H9 (cell line): ENCODE results near the gene KIF1A. TPM values are rescaled to one million over a fixed set of nuclear protein-coding genes. Genes with fewer than 3 reads are reported as not detected.

Source experiments
- DNase-seq: peaks from one replicate; pipeline ENCODE4 v3.0.0-alpha.2; 2017
- H2AFZ ChIP-seq: one replicate; pipeline ENCODE4 v1.6.1; 2013; ENCODE audit warnings: mild to moderate bottlenecking, low read length, control low read depth, moderate library complexity
- H2AK5ac ChIP-seq: 2 replicates; pipeline ENCODE4 v1.6.1; 2013; ENCODE audit warnings: low read length, control low read depth, mixed read lengths; ENCODE audit not compliant: insufficient read length
- H2BK120ac ChIP-seq: one replicate; pipeline ENCODE4 v1.6.1; 2013; ENCODE audit warnings: low read depth, mild to moderate bottlenecking, low read length, control low read depth, inconsistent platforms; ENCODE audit not compliant: poor library complexity, severe bottlenecking
- H2BK12ac ChIP-seq: 2 replicates; pipeline ENCODE4 v1.6.1; 2013; ENCODE audit warnings: low read length, control low read depth, mixed read lengths, low read depth; ENCODE audit not compliant: insufficient read length
- H2BK15ac ChIP-seq: 2 replicates; pipeline ENCODE4 v1.6.1; 2013; ENCODE audit warnings: low read depth, low read length, control low read depth
- H2BK20ac ChIP-seq: one replicate; pipeline ENCODE4 v1.6.1; 2013; ENCODE audit warnings: low read depth, mild to moderate bottlenecking, low read length, control low read depth, inconsistent platforms; ENCODE audit not compliant: poor library complexity, severe bottlenecking
- H2BK5ac ChIP-seq: 2 replicates; pipeline ENCODE4 v1.6.1; 2013; ENCODE audit warnings: low read length, control low read depth, mixed read lengths; ENCODE audit not compliant: insufficient read length
- H3K14ac ChIP-seq: 2 replicates; pipeline ENCODE4 v1.6.1; 2013; ENCODE audit warnings: low read length, control low read depth; ENCODE audit not compliant: insufficient read depth
- H3K18ac ChIP-seq: 2 replicates; pipeline ENCODE4 v1.6.1; 2013; ENCODE audit warnings: low read depth, mild to moderate bottlenecking, mixed read lengths, low read length, control low read depth; ENCODE audit not compliant: insufficient read length
- H3K23ac ChIP-seq: 2 replicates; pipeline ENCODE4 v1.6.1; 2013; ENCODE audit warnings: low read length, control low read depth, mixed read lengths, low read depth; ENCODE audit not compliant: insufficient read length
- H3K23me2 ChIP-seq: 2 replicates; pipeline ENCODE4 v1.6.1; 2013; ENCODE audit warnings: low read depth, mild to moderate bottlenecking, mixed read lengths, low read length, control low read depth; ENCODE audit not compliant: insufficient read length, poor library complexity, severe bottlenecking
- H3K27ac ChIP-seq: 2 replicates; pipeline ENCODE4 v1.5.1; 2013; ENCODE audit warnings: low read length, control low read depth, mixed read lengths, low read depth; ENCODE audit not compliant: insufficient read length
- H3K27me3 ChIP-seq: 2 replicates; pipeline ENCODE4 v1.6.1; 2013; ENCODE audit warnings: low read length, control low read depth, inconsistent platforms; ENCODE audit not compliant: insufficient read depth
- H3K4ac ChIP-seq: 2 replicates; pipeline ENCODE4 v1.6.1; 2013; ENCODE audit warnings: low read depth, mild to moderate bottlenecking, control low read depth, inconsistent platforms, low read length, moderate library complexity
- H3K4me1 ChIP-seq: 2 replicates; pipeline ENCODE4 v1.6.1; 2013; ENCODE audit warnings: low read length, control low read depth, inconsistent platforms; ENCODE audit not compliant: insufficient read depth
- H3K4me2 ChIP-seq: 2 replicates; pipeline ENCODE4 v1.6.1; 2013; ENCODE audit warnings: low read length, control low read depth, mixed read lengths; ENCODE audit not compliant: insufficient read length, insufficient read depth
- H3K56ac ChIP-seq: 2 replicates; pipeline ENCODE4 v1.6.1; 2013; ENCODE audit warnings: low read depth, mild to moderate bottlenecking, mixed read lengths, low read length, control low read depth; ENCODE audit not compliant: insufficient read length
- H3K79me1 ChIP-seq: 2 replicates; pipeline ENCODE4 v1.6.1; 2013; ENCODE audit warnings: low read depth, mild to moderate bottlenecking, moderate library complexity, low read length, control low read depth, inconsistent platforms; ENCODE audit not compliant: insufficient read depth, poor library complexity, severe bottlenecking
- H3K79me2 ChIP-seq: 2 replicates; pipeline ENCODE4 v1.6.1; 2013; ENCODE audit warnings: low read length, control low read depth, inconsistent platforms; ENCODE audit not compliant: insufficient read depth
- H3K9ac ChIP-seq: 2 replicates; pipeline ENCODE4 v1.6.1; 2013; ENCODE audit warnings: low read length, control low read depth, mixed read lengths; ENCODE audit not compliant: insufficient read length; ENCODE audit errors: extremely low read depth
- H3K9me3 ChIP-seq: one replicate; pipeline ENCODE4 v1.6.1; 2013; ENCODE audit warnings: low read depth, low read length, inconsistent platforms; ENCODE audit not compliant: control insufficient read depth
- H3T11ph ChIP-seq: one replicate; pipeline ENCODE4 v1.6.1; 2013; ENCODE audit warnings: mild to moderate bottlenecking, low read length, control low read depth, inconsistent platforms
- H4K20me1 ChIP-seq: one replicate; pipeline ENCODE4 v1.6.1; 2013; ENCODE audit not compliant: control insufficient read depth, insufficient read length, insufficient read depth
- H4K5ac ChIP-seq: 2 replicates; pipeline ENCODE4 v1.6.1; 2013; ENCODE audit warnings: low read depth, mild to moderate bottlenecking, mixed read lengths, low read length, control low read depth; ENCODE audit not compliant: insufficient read length
- H4K8ac ChIP-seq: replicated peaks from 2 replicates; pipeline ENCODE4 v1.6.1; 2013; ENCODE audit warnings: low read length, control low read depth, mixed read lengths, low read depth; ENCODE audit not compliant: insufficient read length
- H4K91ac ChIP-seq: 2 replicates; pipeline ENCODE4 v1.6.1; 2013; ENCODE audit warnings: low read depth, mild to moderate bottlenecking, moderate library complexity, mixed read lengths, low read length, control low read depth; ENCODE audit not compliant: insufficient read length
- H3K27ac Mint-ChIP-seq, 3 experiments: 2 replicates in 2 of 3; 3 replicates in 1 of 3; pipeline ENCODE4 v1.8.0; 2020 to 2021; ENCODE audit warnings: mixed read lengths in 3 of 3, mild to moderate bottlenecking in 1 of 3, moderate library complexity in 1 of 3
- H3K27me3 Mint-ChIP-seq: 2 replicates; pipeline ENCODE4 v1.8.0; 2021; ENCODE audit warnings: low read depth, mild to moderate bottlenecking, moderate library complexity, mixed read lengths
- H3K36me3 Mint-ChIP-seq, 3 experiments: 2 replicates in 2 of 3; 3 replicates in 1 of 3; pipeline ENCODE4 v1.8.0; 2020 to 2021; ENCODE audit warnings: low read depth in 3 of 3, mixed read lengths in 3 of 3; ENCODE audit not compliant: insufficient read depth in 1 of 3
- H3K4me1 Mint-ChIP-seq, 2 experiments: 2 replicates each; pipeline ENCODE4 v1.8.0; 2020; ENCODE audit warnings: mixed read lengths in 2 of 2
- H3K4me3 Mint-ChIP-seq, 2 experiments: 2 replicates in 1 of 2; 3 replicates in 1 of 2; pipeline ENCODE4 v1.8.0; 2020 to 2021; ENCODE audit warnings: mild to moderate bottlenecking in 2 of 2, mixed read lengths in 2 of 2, moderate library complexity in 1 of 2
- H3K9me3 Mint-ChIP-seq, 2 experiments: 2 replicates in 1 of 2; 3 replicates in 1 of 2; pipeline ENCODE4 v1.8.0; 2020; ENCODE audit warnings: mild to moderate bottlenecking in 2 of 2, mixed read lengths in 2 of 2, moderate library complexity in 1 of 2
- CTCF ChIP-seq: fragments of 200-600 bp; sonication (generic); conservative IDR thresholded peaks from 3 replicates; pipeline ENCODE4 v1.8.0; 2021; ENCODE audit warnings: antibody characterized with exemption, mild to moderate bottlenecking
- WGBS: extraction: QIAGEN DNeasy Blood & Tissue Kit; methylation state at CpG from one replicate; pipeline ENCODE4 v1.1.7; 2013; ENCODE audit warnings: missing lambda C conversion rate, low lambda C conversion rate, mixed read lengths; ENCODE audit not compliant: insufficient read length; ENCODE audit errors: extremely low coverage; 5-methylcytosine and 5-hydroxymethylcytosine counted together
- total RNA-seq: library from RNA; stranded (reverse); gene quantifications from 2 replicates; pipeline ENCODE4 v1.2.1, GENCODE V29; 2021

The KIF1A gene
- total RNA-seq, 1 experiment from 2014 or later = 204 TPM

- no peak overlapping the region for H3K27ac Mint-ChIP-seq
- H3K23me2 ChIP-seq = no peaks in the 10 kb centered on the region
- no peak overlapping the region for H3K4ac ChIP-seq
- H3K14ac ChIP-seq = no peak overlapping the region
- no peak overlapping the region for H2AK5ac ChIP-seq
- no peak overlapping the region for H2BK20ac ChIP-seq
- H3K79me2 ChIP-seq = no peaks in the 10 kb centered on the region
- no peaks in the 10 kb centered on the region for H3K79me1 ChIP-seq
- WGBS = 100% methylated on average over 1 of the region's 5 CpGs
- H3K9me3 ChIP-seq = no peaks in the 10 kb centered on the region
- H2BK12ac ChIP-seq = no peak overlapping the region
- H2BK5ac ChIP-seq = no peak overlapping the region
- no peak for TF ChIP-seq CTCF
- H3K4me2 ChIP-seq = no peak overlapping the region
- no peak overlapping the region for H3K18ac ChIP-seq
- H3K27me3 Mint-ChIP-seq = peaks cover 2% of the 10 kb centered on the region
- no peak overlapping the region for H4K5ac ChIP-seq
- no peak overlapping the region for H3K9ac ChIP-seq
- no peak overlapping the region for H4K8ac ChIP-seq
- no peak overlapping the region for H3K4me3 Mint-ChIP-seq
- H3K27ac ChIP-seq = no peak overlapping the region
- H3K9me3 Mint-ChIP-seq = no peaks in the 10 kb centered on the region
- no peaks in the 10 kb centered on the region for H3K27me3 ChIP-seq
- H2BK120ac ChIP-seq = no peak overlapping the region
- no peak overlapping the region for H2AFZ ChIP-seq
- H3K36me3 Mint-ChIP-seq = no peaks in the 10 kb centered on the region
- no peak overlapping the region for H3K23ac ChIP-seq
- H3K4me1 ChIP-seq = no peaks in the 10 kb centered on the region
- no peaks in the 10 kb centered on the region for H4K20me1 ChIP-seq
- no peak overlapping the region for H2BK15ac ChIP-seq
- H3K4me1 Mint-ChIP-seq = no peaks in the 10 kb centered on the region; a peak in 1 of 4 replicates
- no peak overlapping the region for H4K91ac ChIP-seq
- no peak overlapping the region for H3K56ac ChIP-seq
- no peak for DNase-seq
- no peak overlapping the region for H3T11ph ChIP-seq
These were observed 45.4 kb upstream of the KIF1A start for GRCh38 chr2:240865391-240865790.
